Colonic mucosa (tissue), 4 donors: ENCODE data around the gene SLC7A11. TPM values are rescaled to one million over a fixed set of nuclear protein-coding genes. Genes with fewer than 3 reads are reported as not detected.

Experiments
- DNase-seq: peaks from one replicate; pipeline ENCODE4 v3.0.0-alpha.2; 2020
- H3K27ac ChIP-seq: fragments of 200-600 bp; one replicate; pipeline ENCODE4 v1.8.0; 2021
- H3K27me3 ChIP-seq: fragments of 200-600 bp; one replicate; pipeline ENCODE4 v1.8.0; 2021
- H3K36me3 ChIP-seq: fragments of 200-600 bp; one replicate; pipeline ENCODE4 v1.8.0; 2021
- H3K4me1 ChIP-seq: fragments of 200-600 bp; one replicate; pipeline ENCODE4 v1.8.0; 2021; ENCODE audit warnings: mild to moderate bottlenecking
- H3K4me3 ChIP-seq: fragments of 200-600 bp; one replicate; pipeline ENCODE4 v1.8.0; 2021
- H3K9ac ChIP-seq, 2 donors: one replicate each; pipeline ENCODE4 v1.7.0; 2013; ENCODE audit warnings: control low read depth in 2 of 2, low read depth in 2 of 2, low read length in 2 of 2
- H3K9me3 ChIP-seq: fragments of 200-600 bp; one replicate; pipeline ENCODE4 v1.8.0; 2021
- CTCF ChIP-seq: fragments of 200-600 bp; IDR thresholded peaks from one replicate; pipeline ENCODE4 v1.8.0; 2022; ENCODE audit warnings: antibody characterized with exemption, mild to moderate bottlenecking
- intact Hi-C: fragments of 100-400 bp; cut with DNase I; formaldehyde crosslinking; loops from one replicate; pipeline ENCODE4 v1.14.1; 2022
- total RNA-seq, 2 donors: library from RNA; stranded (reverse); fragmentation: NEBNext Ultra II Directional in 1 of 2; extraction: Animal tissue kit (Norgen Biotek cat#: 25700) in 1 of 2; gene quantifications; one replicate each; pipeline ENCODE4 v1.2.1, GENCODE V29; 2021
- donor health status: healthy.
- donor health status: DM: no; HTN: no; CAD: no.
- donor health status: DM: no; HTN: no; CAD: no.

Gene SLC7A11
- total RNA-seq, 2 donors from 2014 or later = 2.9 to 3.8 TPM

DNA sequence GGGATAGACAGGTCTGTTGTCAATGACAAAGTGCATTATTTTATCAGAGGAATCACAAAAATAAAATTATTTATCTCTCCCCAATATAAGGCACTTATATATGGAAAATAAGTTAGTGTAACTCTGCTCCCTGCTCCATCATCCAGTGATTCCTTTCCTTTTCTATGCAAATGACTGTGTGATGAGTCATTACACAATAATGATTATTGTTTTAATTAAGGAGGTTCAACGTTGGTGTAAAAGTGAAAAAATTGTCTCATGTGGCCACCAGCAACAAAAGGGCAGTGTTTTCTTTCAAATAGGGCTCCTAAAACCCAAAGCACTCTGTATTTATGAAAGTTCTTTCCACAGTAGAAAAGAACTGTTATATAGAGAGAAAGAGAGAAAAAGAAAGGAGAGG, 16.7 kb downstream of the SLC7A11 start:
- H3K4me1 ChIP-seq = peaks cover 6% of the 10 kb centered on the region
- intact Hi-C loops = no loop called here
- no peak overlapping the region for H3K9ac ChIP-seq
- TF ChIP-seq CTCF = no peak
- H3K27me3 ChIP-seq = no peaks in the 10 kb centered on the region
- no peak overlapping the region for H3K27ac ChIP-seq
- no peak for DNase-seq
- H3K9me3 ChIP-seq = no peaks in the 10 kb centered on the region
- no peak overlapping the region for H3K4me3 ChIP-seq
- no peaks in the 10 kb centered on the region for H3K36me3 ChIP-seq

- H3K4me3 ChIP-seq = no peak overlapping the region
- no peaks in the 10 kb centered on the region for H3K36me3 ChIP-seq
- no peak for TF ChIP-seq CTCF
- no peaks in the 10 kb centered on the region for H3K27me3 ChIP-seq
- H3K27ac ChIP-seq = no peak overlapping the region
- no peak for DNase-seq
- intact Hi-C loops = no loop called here
- H3K9me3 ChIP-seq = no peaks in the 10 kb centered on the region
- peaks cover 6% of the 10 kb centered on the region for H3K4me1 ChIP-seq
- H3K9ac ChIP-seq = no peak overlapping the region
These were observed 17.5 kb downstream of the SLC7A11 start for GRCh38 chr4:138224614-138225013.

- no peak for DNase-seq
- H3K4me1 ChIP-seq = peaks cover 6% of the 10 kb centered on the region
These were observed 18.8 kb downstream of the SLC7A11 start for GRCh38 chr4:138223231-138223910.

DNA sequence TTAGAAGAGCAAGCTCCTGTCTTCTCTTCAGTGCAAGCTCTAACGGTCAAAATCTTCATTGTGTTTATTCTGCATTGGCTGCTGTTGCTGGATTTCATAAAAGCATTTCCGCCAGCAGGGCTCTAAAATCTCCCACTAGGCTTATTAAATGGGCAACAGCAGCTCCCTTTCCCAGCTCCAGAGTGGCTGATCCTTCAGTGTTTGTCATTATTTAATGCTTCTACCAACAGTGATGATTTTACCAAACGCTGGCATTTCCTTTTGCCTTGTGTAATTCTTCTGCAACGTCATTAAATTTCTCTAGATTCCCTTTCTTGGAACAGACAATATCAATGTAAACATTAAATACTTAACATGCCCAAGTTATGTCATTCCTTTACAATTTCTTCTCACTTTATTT, 20.1 kb downstream of the SLC7A11 start:
- Histone ChIP-seq H3K4me3 (no peak overlapping the region), H3K36me3 (no peaks in the 10 kb centered on the region), H3K9ac (no peak overlapping the region), H3K4me1 (peaks cover 6% of the 10 kb centered on the region), H3K27me3 (no peaks in the 10 kb centered on the region), H3K9me3 (no peaks in the 10 kb centered on the region), H3K27ac (no peak overlapping the region)
- no peak for TF ChIP-seq CTCF
- intact Hi-C loops = no loop called here
- no peak for DNase-seq

More at GRCh38 chr4:138223231-138223910, 18.8 kb downstream of the SLC7A11 start:
- TF ChIP-seq CTCF = no peak
- no peak overlapping the region for H3K27ac ChIP-seq
- no peak overlapping the region for H3K9ac ChIP-seq
- no peaks in the 10 kb centered on the region for H3K27me3 ChIP-seq
- no peak overlapping the region for H3K4me3 ChIP-seq
- H3K36me3 ChIP-seq = no peaks in the 10 kb centered on the region
- intact Hi-C loops = no loop called here
- no peaks in the 10 kb centered on the region for H3K9me3 ChIP-seq

DNA sequence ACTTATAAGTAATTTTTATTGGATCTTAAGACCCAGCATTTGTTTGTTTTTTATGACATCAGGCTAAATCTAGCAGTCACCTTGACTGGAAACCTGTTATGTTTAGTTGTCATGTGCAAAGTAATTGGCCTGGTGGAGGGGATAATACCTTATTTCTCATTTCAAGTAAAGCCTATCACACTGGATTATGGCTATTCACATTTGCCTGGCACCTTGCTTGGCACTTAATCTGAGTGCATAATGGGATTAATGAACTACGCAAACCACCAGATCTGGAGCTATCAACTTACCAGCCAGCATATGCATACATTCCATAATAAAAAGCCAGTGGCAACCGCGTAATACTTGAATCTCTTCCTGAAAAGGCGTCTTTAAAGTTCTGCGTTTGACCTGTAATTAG, 23.2 kb downstream of the SLC7A11 start:
- intact Hi-C loops = no loop called here
- TF ChIP-seq CTCF = no peak
- Histone ChIP-seq H3K4me1 (peaks cover 6% of the 10 kb centered on the region), H3K9ac (no peak overlapping the region), H3K9me3 (no peaks in the 10 kb centered on the region), H3K27me3 (no peaks in the 10 kb centered on the region), H3K4me3 (no peak overlapping the region), H3K27ac (no peak overlapping the region), H3K36me3 (no peaks in the 10 kb centered on the region)
- no peak for DNase-seq
